Stimulated activated CD4-positive, alpha-beta T cell treated with anti-CD3 and anti-CD28 coated beads, Interleukin-1b, Interleukin-23, amount 100 ng/mL, for 24 hours (primary cell): ENCODE measurements around the gene TMEFF1.
"Not testable (repeated sequence)": the region's sequence is repeated elsewhere in the genome, so short reads cannot be mapped to it uniquely, and the experiment has no call there.

Source experiments
- DNase-seq, 4 experiments: peaks; one replicate each; pipeline ENCODE4 v3.0.0-alpha.2; 2020; ENCODE audit warnings: low read depth in 4 of 4, low spot score in 1 of 4

The TMEFF1 gene

DNA sequence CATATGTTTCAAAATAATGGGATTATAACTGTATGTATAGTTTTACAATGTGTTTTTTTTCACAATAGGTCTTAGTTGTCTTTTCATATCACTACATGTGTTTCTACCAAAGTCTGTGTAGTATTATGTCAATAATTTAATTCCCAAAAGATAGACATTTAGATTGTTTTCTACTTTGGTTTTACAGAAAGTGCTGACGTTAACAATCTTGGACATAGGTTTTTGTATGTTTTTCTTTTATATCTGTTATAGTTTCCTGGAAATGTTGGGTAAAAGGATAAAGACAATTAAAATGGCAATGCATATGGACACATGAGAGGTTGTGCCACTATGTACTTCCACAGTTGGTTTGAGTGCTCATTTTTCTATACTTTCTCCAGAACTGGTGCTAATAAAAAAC lies 15.2 kb downstream of the TMEFF1 start:
- DNase-seq: no peak

DNA sequence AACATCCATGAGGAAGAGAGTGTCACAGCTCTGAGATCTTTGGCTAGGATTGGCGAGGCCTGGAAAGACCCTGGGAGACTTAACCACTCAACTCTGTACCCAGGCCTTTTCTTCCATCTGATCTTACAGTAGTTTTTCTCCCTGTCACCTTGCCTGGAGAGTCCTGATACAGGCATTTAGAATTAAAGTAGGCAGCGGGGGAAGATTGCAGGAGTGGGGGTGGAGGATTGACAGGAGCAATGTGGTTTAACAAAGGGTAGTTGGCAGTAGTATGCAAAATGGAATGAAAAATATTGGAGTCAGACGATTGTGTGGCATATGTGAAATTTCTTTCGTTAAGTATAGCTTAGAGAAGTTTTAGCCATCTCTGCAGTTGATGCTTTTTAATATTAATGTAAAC lies 16.9 kb downstream of the TMEFF1 start:
- no peak for DNase-seq

DNA sequence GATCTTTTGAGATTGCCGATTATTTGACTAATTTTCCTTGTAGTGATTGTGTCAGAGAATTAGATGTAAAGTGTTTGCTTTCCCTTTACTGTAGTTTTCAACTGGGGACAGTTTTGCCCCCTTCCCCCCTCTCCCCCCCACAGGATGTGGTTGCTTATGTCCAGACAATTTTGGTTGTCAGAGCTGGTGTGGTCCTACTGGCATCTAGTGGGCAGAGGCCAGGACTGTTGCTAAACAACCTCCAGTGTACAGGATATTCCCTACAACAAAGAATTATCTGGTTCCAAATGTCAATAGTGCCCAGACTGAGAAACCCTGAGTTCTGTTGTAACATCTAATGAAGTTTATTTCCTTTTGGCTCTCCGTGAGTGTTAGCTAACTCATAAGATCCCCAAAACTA lies 20.0 kb downstream of the TMEFF1 start:
- DNase-seq: no peak

DNA sequence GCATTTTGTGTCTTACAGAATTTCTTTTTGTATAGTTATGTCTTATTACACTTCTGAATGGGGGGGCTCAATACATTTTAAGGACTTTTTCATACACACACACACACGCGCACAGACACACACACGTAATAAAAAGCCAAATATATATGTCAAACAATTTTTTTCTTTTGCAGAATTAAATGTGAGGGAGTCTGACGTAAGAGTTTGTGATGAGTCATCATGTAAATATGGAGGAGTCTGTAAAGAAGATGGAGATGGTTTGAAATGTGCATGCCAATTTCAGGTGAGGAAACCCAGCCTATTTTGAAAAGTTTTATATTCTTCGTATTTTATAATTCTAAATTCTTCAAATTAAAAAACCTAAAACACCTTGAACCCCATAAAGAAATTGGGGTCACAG lies 25.6 kb downstream of the TMEFF1 start:
- DNase-seq: no peak

DNA sequence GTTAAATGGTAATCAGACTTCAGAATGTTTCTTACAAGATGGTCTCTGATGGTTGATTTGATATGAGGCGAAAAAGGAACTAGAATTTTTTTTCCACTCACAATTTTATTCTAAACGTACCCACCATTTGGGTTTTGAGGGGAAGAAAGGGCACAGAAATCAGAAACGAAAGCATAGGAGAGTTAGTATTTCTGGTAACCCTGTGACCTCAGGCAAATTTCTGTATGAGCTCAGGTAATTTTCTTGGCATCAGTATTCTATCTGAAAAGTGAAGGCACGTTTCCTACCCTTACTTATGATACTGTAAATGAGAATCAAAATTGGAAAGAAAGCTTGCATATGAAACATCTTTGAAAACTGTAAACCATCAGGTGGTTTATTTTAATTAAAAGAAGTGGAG lies 26.5 kb downstream of the TMEFF1 start:
- DNase-seq: no peak

DNA sequence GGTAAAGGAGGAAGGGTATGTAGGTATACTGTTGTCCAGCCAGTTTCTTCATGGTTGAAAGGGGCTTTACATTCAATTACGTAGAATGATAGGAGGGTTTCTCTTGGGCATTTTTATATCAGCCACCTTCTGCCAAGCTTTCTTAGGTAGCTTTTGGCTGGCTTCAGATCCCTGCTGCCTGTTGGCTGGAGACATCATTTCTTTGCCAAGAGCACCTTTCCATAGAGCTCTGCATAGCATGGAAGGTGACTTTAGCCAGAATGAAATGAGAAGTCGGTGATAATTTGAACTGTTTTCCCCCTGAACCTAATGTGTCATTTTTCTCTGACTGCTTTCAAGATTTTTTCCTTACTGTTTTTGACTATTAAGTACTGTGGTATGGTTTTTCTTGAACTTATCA lies 26.9 kb downstream of the TMEFF1 start:
- no peak for DNase-seq

DNA sequence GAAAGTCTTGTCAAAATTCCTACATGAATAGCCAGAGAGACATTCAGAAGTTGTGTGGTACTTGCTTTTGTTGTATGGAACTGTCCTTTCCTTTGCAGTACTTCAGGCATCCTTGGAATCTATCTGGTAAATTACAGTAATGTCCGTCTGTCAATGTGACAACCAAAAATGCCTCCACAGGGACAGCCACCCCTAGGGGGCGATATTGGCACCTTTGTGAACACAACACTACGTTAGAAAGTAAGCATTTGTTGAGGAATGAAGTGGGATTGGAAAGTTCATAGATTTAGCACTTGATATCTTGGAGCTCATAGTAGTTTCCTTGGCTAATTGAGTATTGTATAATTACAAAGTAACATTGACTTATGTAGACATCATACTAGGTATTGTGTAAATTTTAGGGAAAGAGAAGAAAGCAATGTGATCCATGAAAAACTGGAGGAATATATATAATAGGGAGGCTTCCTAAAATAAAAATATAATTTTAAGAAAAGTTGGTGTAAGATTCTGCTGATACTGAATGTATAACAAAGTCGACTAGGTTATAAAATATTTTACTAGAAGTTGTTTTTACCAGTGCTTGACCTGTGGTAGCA lies 32.7 kb downstream of the TMEFF1 start:
- peak; percentile 37 to 72 (median 40) for DNase-seq

DNA sequence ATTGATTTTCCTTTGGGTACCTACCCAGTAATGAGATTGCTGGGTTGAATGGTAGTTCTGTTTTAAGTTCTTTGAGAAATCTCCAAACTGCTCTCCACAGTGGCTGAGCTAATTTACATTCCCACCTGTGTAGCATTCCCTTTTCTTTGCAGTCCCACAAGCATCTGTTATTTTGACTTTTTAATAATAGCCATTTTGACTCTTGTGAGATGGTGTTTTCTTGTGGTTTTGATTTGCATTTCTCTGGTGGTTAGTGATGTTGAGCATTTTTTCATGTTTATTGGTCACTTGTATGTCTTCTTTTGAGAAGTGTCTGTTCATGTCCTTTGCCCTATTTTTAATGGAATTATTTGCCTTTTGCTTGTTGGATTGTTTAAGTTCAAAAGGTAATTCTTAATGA lies 34.4 kb downstream of the TMEFF1 start:
- DNase-seq: not testable (repeated sequence)

DNA sequence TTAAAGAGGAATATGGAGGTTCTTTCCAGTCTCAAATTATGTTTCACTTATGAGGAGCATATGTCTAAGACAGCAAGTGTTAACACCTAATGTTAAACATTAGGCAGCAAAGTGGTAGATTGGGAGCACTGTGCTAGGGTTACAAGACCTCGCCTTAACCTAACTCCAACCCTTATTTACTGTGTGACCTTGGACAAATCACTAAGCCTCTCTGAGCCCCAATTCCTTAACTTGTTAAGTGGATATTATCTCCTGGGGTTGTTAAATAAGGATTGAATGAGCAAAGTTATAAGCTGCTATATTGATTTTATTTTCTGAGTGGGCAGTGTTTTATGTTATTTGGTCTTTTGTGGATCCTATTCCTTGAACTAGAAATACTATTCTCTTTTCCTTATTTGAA lies 38.3 kb downstream of the TMEFF1 start:
- DNase-seq: no peak

DNA sequence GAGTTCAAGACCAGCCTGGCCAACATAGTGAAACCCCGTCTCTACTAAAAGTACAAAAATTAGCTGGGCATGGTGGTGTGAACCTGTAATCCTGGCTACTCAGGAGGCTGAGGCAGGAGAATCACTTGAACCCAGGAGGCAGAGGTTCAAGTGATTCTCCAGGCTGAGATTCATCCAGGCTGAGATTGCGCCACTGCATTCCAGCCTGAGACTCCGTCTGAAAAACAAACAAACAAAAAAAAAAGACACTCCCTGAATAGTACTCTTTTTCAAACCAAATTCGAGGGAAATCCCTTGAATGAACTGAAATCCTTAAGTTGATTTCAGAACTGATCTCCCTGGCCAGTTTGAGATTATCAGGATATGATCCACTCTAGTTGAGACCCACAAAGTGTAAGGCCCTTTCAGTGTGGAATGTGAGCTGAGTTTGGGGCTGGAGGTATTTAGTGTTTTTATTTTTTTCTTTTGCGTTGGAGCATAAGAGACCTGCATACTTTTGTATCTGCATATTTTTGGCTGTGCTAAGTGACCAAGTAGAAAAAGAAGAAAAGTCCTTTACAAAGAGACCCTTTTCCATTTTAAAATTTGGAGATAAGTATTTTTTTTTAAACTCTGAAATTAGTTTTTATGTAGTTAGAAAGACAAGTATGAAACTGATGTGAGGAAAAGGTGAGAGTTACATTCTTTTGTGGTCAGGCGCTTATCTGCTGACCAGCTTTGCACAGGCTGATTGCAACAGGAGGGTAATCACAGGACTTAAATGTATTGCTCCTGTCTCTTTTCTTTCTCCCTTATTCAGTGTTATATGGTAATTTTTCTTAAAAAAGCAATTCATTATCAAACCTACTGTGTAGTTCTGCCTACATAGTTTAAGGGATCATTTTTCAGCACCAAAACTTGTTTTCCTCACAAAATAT lies 42.9 kb downstream of the TMEFF1 start:
- DNase-seq: no peak

DNA sequence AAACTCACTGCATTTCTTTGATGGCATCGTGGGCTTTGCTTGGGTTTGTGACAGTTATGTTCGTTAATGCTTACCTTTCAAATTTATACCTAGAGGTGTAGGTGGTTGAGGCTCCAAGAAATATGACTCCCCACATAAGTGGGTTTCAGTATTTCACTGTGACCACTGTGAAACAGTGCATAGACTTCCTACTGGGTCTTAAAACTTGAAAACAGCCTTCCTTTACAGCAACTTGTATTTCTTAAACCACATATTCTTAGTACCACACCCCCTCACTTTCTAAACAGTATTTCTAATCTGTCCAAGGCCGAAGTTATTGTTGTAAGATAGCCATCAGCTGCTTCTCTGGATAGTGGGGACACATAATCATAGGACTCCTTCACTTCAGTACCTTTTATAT lies 48.3 kb downstream of the TMEFF1 start:
- DNase-seq: no peak

DNA sequence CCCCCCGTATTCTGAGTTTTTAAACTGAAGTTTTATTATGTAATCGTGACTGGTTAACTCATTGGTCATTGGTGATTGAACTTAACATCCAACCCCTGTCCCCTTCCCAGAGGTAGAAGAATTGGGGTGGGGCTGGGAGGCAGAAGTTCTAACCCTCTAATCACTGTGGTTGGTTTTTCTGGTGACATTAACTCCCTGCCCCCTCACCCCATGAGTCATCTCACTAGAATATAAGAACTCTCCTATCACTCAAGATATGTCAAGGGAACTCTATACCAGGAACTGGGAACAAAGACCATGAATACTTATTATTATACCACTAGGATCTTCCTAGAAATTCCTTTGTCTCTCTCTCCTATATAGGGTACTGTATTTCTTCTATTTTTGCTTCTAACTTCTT lies 52.6 kb downstream of the TMEFF1 start:
- no peak for DNase-seq

DNA sequence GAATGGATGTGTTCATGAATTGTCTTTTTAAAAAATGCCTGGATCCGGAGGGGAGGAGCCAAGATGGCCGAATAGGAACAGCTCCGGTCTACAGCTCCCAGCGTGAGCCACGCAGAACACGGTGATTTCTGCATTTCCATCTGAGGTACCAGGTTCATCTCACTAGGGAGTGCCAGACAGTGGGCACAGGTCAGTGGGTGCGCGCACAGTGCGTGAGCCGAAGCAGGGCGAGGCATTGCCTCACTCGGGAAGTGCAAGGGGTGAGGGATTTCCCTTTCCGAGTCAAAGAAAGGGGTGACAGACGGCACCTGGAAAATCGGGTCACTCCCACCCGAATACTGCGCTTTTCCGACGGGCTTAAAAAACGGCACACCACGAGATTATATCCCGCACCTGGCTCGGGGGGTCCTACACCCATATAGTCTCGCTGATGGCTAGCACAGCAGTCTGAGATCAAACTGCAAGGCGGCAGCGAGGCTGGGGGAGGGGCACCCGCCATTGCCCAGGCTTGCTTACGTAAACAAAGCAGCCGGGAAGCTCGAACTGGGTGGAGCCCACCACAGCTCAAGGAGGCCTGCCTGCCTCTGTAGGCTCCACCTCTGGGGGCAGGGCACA lies 54.3 kb downstream of the TMEFF1 start:
- DNase-seq: not testable (repeated sequence)

DNA sequence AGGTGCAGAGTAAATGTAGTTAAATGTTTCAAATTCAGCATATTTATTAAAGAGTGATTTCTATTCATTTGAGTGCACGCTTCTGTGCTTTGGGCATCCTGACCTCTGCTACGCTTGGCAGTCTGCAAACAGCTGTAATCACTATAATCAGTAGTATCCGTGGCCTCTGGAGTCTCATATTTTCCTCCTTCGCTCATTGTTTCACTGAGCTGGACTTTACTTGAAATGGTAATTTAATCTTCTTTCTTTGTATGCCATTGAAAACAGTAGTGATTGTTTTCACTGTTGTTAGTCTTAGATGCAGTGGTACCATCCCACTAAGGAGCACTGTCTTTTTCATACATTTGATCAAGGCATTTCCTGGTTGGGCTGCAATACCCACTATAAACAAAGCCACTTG lies 61.5 kb downstream of the TMEFF1 start:
- DNase-seq: no peak

DNA sequence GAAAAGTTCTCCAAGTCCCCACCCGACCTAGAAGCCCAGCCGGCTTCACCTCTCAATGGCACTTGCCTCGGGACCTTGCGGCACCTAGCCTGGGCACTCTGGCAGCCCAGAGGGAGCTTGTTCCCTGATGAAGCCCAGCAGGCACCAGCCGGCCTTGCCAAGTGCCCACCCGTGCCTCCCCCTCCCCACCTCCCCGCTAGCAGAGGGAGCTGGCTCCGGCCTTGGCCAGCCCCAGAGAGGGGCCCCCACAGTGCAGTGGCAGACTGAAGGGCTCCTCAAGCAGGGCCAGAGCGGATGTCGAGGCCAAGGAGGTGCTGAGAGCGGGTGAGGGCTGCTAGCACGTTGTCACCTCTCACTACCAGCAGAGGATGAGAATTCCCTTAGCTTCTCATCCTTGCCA lies 67.4 kb downstream of the TMEFF1 start:
- DNase-seq: no peak

DNA sequence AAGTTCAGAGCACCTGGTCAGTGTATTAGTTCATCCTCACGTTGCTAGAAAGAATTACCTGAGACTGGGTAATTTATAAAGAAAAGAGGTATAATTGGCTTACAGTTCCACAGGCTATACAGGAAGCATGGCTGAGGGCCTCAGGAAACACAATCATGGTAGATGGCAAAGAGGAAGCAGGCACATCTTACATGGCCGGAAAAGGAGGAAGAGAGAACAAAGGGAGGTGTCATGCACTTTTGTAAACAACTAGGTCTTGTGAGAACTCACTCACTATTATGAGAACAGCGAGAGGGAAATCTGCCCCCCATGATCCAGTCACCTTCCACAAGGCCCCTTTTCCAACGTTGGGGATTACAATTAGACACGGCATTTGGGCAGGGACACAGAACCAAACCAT lies 76.1 kb downstream of the TMEFF1 start:
- DNase-seq: no peak

DNA sequence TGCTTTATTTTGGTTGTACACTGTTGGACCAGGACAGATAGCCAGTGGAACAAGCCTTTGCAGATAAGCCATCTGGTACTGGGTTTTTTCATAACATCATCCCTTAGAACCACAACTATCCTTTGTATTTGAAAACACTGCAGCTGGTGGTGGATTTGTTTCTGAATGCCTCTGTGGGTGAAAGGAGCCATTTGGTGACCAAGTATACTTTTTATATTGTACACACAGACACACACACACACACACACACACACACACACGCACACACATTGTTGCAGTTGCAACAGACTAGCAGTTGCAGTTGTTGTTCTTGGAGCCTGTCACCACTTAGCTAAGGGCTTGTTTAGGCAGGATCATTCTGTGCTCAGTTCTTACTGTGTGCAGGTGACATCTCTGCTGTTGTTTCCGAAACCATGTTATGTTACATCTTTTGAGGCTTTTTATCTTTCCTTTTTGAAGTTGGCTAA lies 82.0 kb downstream of the TMEFF1 start:
- no peak for DNase-seq

DNA sequence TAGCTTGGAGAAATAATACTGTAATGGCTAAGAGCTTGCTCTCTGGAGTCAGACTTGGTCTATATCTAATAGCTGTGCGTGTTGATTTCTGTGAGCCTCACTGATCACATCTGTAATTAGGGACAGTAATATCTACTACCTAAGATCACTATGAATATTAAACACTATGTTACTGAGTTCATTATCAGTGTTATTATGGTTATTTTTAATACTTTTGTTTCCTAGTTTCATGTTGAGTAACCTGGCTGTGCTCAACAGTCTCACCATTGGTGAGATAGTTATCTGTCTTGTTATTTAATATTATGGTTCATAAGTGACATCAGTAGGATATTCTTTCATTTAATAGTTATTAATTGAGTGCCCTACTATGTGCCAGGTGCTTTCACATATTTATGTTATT lies 82.5 kb downstream of the TMEFF1 start:
- DNase-seq: no peak

DNA sequence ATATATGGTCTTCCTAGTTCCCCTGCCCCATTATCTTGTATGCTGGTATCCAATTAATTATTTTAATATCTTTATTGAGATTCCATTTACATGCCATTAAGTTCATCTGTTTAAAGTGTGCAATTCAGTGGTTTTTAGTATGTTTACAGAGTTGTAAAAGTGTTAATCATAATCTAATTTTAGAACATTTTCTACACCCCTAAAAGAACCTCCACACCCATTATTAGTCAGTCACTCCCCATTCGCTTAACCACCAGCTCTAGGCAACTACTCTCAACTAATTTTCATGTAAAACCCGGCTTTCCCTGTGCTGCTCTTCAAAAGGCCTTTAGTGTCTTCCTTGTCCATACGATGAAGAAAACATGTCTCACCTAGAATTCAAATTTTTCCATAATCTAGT lies 84.1 kb downstream of the TMEFF1 start:
- DNase-seq: no peak

DNA sequence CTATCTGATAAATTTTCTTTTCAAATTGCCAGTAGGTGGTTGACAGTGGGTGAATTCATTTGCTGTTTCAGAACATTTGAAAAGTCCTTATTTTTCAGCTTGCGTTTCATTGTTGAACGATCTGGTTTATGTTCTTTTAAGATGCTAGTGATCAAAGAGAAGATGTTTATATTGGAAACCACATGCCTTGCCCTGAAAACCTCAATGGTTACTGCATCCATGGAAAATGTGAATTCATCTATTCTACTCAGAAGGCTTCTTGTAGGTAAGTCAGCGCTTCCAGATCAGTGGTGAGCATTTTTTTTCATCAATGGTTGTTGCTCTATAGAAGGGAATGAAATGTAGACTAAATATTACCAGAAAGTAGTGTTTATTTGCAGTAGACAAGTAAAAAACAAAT lies 88.3 kb downstream of the TMEFF1 start:
- no peak for DNase-seq

DNA sequence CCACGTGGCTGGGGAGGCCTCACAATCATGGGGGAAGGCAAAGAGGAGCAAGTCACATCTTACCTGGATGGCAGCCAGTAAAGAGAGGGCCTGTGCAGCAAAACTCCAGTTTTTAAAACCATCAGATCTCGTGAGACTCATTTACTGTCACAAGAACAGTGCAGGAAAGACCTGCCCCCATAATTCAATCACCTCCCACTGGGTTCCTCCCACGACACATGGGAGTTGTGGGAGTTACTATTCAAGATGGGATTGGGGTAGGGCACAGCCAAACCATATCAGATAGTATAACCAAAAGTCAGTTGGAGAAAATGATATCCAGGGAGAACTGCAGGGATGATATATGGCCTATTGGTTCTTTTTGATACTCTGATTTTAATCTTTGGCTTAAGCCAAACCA lies 94.9 kb downstream of the TMEFF1 start:
- DNase-seq: no peak

DNA sequence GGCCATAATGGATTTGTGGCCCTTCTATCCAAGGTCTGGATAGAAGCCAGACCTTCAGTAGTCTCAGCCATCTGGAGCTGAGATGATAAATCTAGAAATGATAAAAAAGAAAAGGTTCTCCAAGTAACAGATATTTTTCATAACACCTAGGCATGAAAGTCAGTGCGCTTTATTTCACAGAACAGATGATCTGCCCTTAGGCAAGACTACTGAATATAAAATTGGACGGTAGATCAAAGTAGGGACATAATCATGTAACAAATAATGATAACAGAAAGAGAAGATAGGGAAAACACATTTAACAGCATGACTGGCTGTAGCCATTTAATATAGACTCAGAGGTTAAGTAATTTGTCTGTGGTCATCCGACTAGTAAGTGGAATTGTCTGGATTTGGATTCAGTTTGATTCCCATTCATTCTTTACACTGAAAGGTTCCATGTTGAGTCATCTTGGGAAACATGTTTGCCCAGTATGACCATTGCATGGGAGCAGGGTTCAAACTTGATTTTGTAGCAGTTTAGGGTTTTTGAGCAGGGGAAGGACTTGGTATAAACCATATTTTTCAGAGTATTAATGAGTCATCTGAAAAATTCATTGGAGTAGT lies 100.8 kb downstream of the TMEFF1 start:
- DNase-seq: no peak
